HG03159 (cell line): Measurements from ENCODE around the gene SH2D3A.
"Not testable (repeated sequence)": the region's sequence is repeated elsewhere in the genome, so short reads cannot be mapped to it uniquely, and the experiment has no call there.

Experiments
- ATAC-seq: cut with Tn5 transposase; IDR thresholded peaks from one replicate; pipeline ENCODE4 v1.9.1; 2021; ENCODE audit warnings: mild to moderate bottlenecking, moderate library complexity; ENCODE audit not compliant: unreplicated experiment

Gene SH2D3A

DNA sequence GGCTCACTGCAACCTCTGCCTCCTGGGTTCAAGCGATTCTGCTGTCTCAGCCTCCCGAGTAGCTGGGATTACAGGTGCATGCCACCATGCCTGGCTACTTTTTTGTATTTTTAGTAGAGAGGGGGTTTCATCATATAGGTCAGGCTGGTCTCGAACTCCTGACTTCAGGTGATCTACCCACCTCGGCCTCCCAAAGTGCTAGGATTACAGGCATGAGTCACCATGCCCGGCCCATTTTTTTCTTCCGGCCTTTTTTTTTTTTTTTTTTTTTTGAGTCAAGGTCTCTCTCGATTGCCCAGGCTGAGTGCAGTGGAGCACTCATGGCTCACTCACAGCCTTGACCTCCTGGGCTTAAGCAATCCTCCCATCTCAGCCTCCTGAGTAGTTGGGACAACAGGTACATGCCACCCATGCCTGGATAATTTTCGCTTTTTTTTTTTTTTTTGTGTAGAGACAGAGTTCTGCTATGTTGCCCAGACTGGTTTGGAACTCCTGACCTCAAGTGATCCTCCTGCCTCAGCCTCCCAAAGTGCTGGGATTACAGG, 4.9 kb downstream of the SH2D3A start:
- ATAC-seq, result not testable (repeated sequence)

- ATAC-seq, result no peak
Measured at GRCh38 chr19:6761053-6761676, 6.1 kb downstream of the SH2D3A start.

DNA sequence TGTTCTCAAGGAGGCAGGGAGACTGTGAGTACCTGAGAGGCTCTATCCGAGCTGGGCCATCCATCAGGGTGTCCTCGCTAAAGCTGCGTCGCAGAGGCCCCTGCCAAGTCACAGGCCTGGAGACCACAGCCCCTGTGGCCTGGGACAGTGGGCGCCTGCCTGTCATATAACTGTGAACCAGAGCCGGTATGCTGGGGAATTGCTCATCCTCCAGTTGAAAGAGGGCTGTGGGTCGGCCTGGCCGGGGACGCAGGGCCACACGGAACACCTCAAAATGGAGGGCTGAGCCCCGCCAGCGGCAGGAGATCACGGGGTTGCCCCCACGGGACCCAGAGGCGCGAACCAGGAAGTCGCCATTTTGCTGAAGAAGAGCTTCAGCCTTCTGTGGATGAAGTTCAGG, 6.6 kb downstream of the SH2D3A start:
- no peak for ATAC-seq

GRCh38 chr19:6754653-6755463, 12.4 kb downstream of the SH2D3A start:
- no peak for ATAC-seq

DNA sequence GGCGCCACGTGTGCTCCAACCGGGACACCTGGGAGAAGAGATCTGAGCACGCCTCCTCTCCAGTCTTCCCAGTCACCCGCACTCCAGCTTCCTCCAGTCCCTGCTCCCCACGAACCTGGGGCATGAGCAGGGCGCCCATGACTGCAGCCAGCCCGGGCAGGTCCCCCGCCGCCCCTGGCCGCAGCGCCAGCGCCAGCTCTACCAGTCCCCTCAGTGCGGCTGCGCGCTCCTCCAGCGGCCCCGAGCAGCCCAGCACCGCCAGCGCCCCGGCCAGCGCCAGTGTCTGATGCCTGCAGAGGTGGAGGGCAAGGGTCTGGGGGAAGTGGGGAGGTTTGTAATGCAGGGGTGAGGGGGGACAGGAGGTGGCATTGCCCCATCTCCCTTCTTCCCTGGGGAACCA, 13.1 kb downstream of the SH2D3A start:
- ATAC-seq, result no peak

- peak; percentile 84 for ATAC-seq
Measured at GRCh38 chr19:6753178-6754031, 13.8 kb downstream of the SH2D3A start.

DNA sequence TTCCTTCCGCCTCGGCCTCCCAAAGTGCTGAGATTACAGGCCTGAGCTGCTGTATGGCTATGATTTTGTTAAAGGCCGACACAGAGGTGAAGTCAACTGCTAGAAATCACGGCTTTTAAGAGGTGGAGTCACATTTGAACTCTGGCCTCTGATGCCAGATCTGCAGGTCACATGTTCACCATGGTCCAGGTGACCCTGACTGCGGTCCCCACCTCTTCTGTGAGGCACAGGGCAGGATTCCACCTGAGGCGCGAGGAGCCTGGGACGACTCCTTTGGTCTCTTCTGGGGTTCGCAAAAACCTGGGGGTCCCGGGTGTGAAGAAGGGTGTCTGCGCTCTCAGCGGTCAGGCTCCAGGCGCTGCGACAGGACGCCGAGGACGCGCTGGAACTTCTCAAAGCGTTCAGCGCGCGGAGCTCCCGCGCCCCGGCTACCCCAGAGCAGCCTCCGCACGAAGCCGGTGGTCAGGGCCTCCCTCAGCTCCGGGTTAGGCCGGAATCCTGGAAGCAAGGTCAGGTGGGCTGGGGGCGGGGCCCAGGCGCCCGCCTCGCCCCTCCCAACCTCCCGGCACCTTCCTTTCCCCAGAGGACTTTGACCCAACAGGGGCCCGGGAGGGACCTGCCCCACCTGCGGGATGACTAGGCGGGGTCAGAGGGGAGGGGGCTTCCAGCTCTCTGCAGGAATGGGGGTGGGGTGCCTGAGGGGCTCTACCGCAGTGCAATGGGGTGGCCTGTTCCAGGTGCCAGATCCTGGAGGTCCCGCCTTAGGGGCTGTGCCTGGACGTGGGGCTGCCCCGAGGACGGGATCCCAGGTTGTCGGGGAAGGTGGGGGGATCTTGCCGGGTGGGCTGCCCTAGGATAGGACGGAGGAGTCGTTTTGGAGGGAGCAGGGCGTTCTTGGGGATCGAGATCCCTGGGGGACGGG, 14.7 kb downstream of the SH2D3A start:
- no peak for ATAC-seq

DNA sequence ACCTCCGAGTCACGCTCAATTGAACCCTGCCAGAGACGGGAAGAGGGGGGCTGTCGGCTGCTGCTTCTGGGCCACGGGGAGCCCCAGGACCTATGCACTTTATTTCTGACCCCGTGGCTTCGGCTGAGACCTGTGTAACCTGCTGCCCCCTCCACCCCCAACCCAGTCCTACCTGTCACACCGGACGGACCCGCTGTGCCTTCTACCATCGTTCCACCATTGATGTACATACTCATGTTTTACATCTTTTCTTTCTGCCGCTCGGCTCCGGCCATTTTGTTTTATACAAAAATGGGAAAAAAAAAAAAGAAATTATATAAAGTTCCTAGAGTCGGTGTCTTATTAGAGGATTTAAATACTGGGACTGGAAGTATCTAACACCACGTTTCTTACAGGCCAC, 16.0 kb downstream of the SH2D3A start:
- ATAC-seq, result no peak

- no peak for ATAC-seq
Measured at GRCh38 chr19:6750062-6750461, 17.2 kb downstream of the SH2D3A start.

DNA sequence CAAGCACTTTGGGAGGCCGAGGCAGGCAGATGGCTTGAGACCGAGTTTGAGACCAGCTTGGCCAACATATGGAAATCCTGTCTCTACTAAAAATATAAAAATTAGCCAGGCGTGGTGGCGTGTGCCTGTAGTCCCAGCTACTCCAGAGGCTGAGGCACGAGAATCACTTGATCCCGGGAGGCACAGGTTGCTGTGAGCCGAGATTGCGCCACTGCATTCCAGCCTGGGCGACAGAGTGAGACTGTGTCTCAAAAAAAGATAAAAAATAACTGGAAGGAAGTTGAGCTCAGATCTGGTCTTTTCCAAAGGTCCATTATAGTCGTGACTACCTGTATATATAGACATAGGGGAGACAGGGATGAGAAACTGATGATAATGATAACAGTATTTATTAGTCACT, 18.7 kb downstream of the SH2D3A start:
- not testable (repeated sequence) for ATAC-seq

DNA sequence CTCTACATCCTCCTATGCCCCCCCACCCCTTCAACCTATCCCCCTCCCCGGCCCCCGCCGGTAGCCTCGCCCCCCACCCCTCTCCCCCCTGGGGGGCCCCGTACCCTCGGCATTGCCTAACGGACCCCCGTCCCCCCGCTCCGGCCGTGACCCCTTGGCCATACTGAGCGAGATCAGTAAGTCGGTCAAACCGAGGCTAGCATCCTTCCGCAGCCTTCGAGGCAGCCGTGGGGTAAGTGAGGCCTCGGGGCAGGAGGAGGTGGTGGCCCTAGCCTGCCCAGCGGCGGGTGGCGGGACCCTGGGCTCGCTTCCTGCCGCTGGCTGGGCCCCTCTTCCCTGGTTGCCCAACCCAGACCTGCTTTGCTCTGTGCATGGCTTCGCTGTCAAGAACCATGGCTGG, 21.3 kb downstream of the SH2D3A start:
- ATAC-seq, result no peak

DNA sequence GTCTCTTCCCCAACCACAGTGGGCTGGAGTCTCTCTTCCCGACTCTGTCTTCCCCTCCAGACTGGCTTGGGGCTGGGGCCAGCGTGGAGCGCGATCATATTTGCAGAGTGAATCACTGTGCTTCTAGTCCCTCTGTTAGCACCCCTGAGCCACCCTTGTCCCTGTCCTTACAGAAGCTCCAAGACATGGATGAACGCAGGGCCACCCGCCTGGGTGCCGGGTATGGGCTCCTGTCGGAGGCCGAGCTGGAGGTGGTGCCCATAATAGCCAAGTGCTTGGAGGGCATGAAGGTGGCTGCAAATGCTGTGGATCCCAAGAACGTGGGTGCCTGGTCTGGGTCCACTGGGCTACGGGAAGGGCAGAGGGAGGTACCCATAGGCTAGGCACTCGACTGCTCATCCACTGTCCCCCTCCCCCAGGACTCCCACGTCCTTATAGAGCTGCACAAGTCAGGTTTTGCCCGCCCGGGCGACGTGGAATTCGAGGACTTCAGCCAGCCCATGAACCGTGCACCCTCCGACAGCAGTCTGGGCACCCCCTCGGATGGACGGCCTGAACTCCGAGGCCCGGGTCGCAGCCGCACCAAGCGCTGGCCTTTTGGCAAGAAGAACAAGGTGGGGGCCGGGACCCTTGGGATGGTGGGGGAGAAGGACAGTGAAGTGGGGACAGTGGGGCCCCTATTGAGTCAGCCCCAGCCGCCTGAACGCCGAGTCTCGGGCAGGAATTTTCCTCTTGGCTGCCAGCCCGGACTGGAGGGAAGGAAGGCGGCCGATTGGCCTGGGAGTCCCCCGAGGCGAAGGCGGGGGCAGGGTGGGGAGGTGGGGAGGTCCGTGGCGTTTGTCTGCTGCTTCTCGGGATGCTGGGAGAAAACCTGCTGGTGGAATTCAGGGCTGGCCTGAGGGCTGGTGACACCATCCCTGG, 22.6 kb downstream of the SH2D3A start:
- no peak for ATAC-seq

DNA sequence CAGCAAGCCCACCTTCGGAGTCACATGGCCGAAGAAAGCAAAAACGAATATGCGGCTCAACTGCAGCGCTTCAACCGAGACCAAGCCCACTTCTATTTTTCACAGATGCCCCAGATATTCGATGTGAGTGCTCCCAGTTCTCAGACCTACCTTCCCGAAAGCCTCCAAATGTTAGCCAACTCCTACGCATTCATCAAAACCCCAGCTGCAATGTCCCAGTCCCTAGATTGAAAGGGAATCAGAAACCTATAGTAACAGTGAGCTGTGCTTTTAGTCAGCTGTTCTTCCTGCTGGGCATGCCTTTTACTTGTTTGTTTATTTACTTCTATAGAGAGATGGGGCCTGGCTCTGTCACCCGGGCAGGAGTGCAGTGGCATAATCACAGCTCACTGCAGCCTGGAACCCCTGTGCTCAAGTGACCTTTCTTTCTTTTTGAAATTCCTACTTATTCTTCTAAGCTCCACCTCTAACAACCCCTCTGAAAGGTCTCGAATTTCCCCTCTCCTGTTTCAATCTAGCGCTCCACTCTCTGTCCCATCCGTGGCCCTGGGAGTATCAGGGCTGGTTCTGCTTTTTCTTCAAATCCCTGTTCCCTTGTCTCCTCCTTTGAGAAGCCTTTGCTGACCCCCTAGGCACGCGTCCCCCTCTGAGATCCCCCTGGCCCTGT, 23.4 kb downstream of the SH2D3A start:
- ATAC-seq, result no peak

DNA sequence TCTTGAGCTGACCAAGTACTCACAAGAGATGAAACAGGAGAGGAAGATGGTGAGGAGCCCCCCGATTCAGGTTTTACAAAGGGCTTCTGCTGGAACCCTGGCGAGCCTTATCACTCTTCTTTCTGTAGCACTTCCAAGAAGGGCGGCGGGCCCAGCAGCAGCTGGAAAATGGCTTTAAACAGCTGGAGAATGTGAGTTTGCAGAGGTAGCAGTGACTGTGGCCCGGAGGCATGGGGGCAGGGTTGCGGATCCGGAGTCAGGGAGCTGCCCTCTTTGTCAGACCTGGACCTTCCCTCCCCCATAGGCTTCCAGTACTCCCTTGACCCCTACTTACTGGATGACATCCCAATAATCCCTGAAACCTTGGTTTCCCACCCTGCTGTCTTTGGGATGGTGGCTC, 24.2 kb downstream of the SH2D3A start:
- ATAC-seq, result no peak

DNA sequence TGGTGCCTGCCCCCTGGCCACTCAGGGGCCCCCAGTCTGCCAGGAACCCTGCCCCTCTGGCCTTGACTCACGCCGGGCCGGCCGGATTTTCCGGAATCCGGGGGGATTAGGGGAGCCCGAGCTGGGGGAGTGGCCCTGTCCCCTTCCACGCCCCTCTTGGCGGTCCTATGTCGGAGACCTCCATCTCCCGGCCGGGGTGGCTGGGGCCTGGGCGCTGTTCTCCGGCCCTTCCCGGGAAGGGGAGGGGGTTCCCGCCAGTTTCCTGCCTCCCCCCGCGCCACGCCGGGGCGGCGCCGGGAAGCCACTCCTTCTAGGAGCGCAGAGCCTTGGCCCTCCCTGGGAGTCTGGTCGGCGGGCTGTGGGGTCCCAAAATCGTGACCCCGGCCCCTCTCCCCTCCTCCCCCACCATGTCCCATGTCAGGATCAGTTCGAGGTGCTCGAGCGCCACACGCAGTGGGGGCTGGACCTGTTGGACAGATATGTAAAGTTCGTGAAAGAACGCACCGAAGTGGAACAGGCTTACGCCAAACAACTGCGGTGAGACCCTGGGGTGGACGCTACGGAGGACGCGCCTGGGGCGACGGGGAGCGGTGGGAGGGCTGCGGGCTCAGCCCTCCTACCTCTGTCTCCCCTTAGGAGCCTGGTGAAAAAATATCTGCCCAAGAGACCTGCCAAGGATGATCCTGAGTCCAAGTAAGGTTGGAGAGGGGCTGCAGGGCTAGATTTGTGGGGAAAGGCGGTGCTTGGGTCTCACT, 26.5 kb downstream of the SH2D3A start:
- ATAC-seq, result no peak

- ATAC-seq, result no peak
Measured at GRCh38 chr19:6739883-6740588, 27.2 kb downstream of the SH2D3A start.

DNA sequence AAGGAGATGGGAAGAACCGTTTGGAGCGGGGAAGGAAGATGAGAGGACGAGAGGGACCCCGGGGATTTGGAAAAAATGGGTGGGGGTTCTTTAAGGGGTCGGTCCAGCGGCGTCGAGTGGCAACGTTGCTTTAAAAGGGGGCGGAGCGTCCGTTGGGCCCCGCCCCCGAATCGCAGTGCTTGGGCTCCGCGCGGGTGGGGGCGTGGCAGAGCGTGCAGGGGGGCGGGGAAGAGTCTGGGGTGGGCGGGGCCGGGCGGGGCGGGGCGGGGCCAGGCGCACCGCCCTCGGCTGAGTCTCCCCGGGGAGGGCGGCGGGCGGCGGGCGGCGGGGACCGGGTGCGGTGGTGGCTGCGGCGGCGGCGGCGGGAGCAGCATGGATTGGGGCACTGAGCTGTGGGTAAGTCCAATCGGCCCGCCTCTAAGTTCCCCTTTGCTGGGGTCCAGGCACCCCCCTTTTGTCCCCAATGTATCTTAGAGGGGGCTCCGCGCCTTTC, 27.8 kb downstream of the SH2D3A start, which contains the start of gene TRIP10:
TSS of gene TRIP10 (plus strand) at position 291 of the 493 bp plus-strand sequence. CDS start at position 373, 82 bp downstream.
- no peak for ATAC-seq
